ENCODE results near the gene MARCHF10. TPM values are rescaled to one million over a fixed set of nuclear protein-coding genes. Genes with fewer than 3 reads are reported as not detected.

The MARCHF10 gene
- total RNA-seq, 2 donors from 2014 or later: 0.26 to 0.80 TPM

GRCh38 chr17:62674363-62674739, 133.8 kb downstream of the MARCHF10 start:
- Mint-ChIP-seq H3K4me1 (peaks cover 7% of the 10 kb centered on the region), H3K27ac (no peak overlapping the region), H3K4me3 (no peak overlapping the region), H3K36me3 (ENCODE audit: low read depth) (no peaks in the 10 kb centered on the region), H3K27me3 (no peaks in the 10 kb centered on the region)
- no peak for DNase-seq
- ATAC-seq: no peak
- no peaks in the 10 kb centered on the region for H3K9me3 ChIP-seq (ENCODE audit: control insufficient read depth, low read length, poor library complexity, severe bottlenecking)

- Mint-ChIP-seq H3K4me3 (no peak overlapping the region), H3K27ac (no peak overlapping the region), H3K27me3 (no peaks in the 10 kb centered on the region), H3K36me3 (ENCODE audit: low read depth) (no peaks in the 10 kb centered on the region), H3K4me1 (peaks cover 7% of the 10 kb centered on the region)
- ATAC-seq (no peak), DNase-seq (no peak)
- no peaks in the 10 kb centered on the region for H3K9me3 ChIP-seq (ENCODE audit: control insufficient read depth, low read length, poor library complexity, severe bottlenecking)
Observed at GRCh38 chr17:62673614-62674362, 134.3 kb downstream of the MARCHF10 start.

GRCh38 chr17:62672957-62673356, 135.2 kb downstream of the MARCHF10 start:
- no peaks in the 10 kb centered on the region for H3K9me3 ChIP-seq (ENCODE audit: control insufficient read depth, low read length, poor library complexity, severe bottlenecking)
- Mint-ChIP-seq H3K36me3 (ENCODE audit: low read depth) (no peaks in the 10 kb centered on the region), H3K4me1 (peaks cover 7% of the 10 kb centered on the region), H3K4me3 (no peak overlapping the region), H3K27ac (no peak overlapping the region), H3K27me3 (no peaks in the 10 kb centered on the region)
- ATAC-seq (no peak), DNase-seq (no peak)

- H3K27ac Mint-ChIP-seq: no peak overlapping the region
- no peaks in the 10 kb centered on the region for H3K9me3 ChIP-seq (ENCODE audit: control insufficient read depth, low read length, poor library complexity, severe bottlenecking)
- H3K27me3 Mint-ChIP-seq: no peaks in the 10 kb centered on the region
- no peak for DNase-seq
- no peak overlapping the region for H3K4me3 Mint-ChIP-seq
- H3K36me3 Mint-ChIP-seq (ENCODE audit: low read depth): no peaks in the 10 kb centered on the region
- ATAC-seq: no peak
- H3K4me1 Mint-ChIP-seq: peaks cover 9% of the 10 kb centered on the region
Observed at GRCh38 chr17:62671553-62671952, 136.6 kb downstream of the MARCHF10 start.

- no peak for ATAC-seq
- H3K27ac Mint-ChIP-seq: no peak overlapping the region
Observed at GRCh38 chr17:62670202-62670821, 137.8 kb downstream of the MARCHF10 start.

GRCh38 chr17:62668091-62668804, 139.9 kb downstream of the MARCHF10 start:
- H3K4me1 Mint-ChIP-seq: peaks cover 9% of the 10 kb centered on the region
- DNase-seq (no peak), ATAC-seq (no peak)
- no peaks in the 10 kb centered on the region for H3K9me3 ChIP-seq (ENCODE audit: control insufficient read depth, low read length, poor library complexity, severe bottlenecking)
- H3K27ac Mint-ChIP-seq: no peak overlapping the region
- no peak overlapping the region for H3K4me3 Mint-ChIP-seq
- no peaks in the 10 kb centered on the region for H3K36me3 Mint-ChIP-seq (ENCODE audit: low read depth)
- H3K27me3 Mint-ChIP-seq: no peaks in the 10 kb centered on the region

More at GRCh38 chr17:62670202-62670821, 137.8 kb downstream of the MARCHF10 start:
- peaks cover 9% of the 10 kb centered on the region for H3K4me1 Mint-ChIP-seq
- H3K9me3 ChIP-seq (ENCODE audit: control insufficient read depth, low read length, poor library complexity, severe bottlenecking): no peaks in the 10 kb centered on the region
- DNase-seq: no peak
- no peak overlapping the region for H3K4me3 Mint-ChIP-seq
- no peaks in the 10 kb centered on the region for H3K36me3 Mint-ChIP-seq (ENCODE audit: low read depth)
- no peaks in the 10 kb centered on the region for H3K27me3 Mint-ChIP-seq

GRCh38 chr17:62666801-62667591, 141.1 kb downstream of the MARCHF10 start:
- H3K4me1 Mint-ChIP-seq: peaks cover 4% of the 10 kb centered on the region
- no peak for DNase-seq
- no peaks in the 10 kb centered on the region for H3K36me3 Mint-ChIP-seq (ENCODE audit: low read depth)
- H3K9me3 ChIP-seq (ENCODE audit: control insufficient read depth, low read length, poor library complexity, severe bottlenecking): no peaks in the 10 kb centered on the region
- H3K27ac Mint-ChIP-seq: no peak overlapping the region
- no peaks in the 10 kb centered on the region for H3K27me3 Mint-ChIP-seq
- no peak overlapping the region for H3K4me3 Mint-ChIP-seq
- ATAC-seq: no peak

- H3K9me3 ChIP-seq (ENCODE audit: control insufficient read depth, low read length, poor library complexity, severe bottlenecking): no peaks in the 10 kb centered on the region
- ATAC-seq (no peak), DNase-seq (no peak)
- no peak overlapping the region for H3K27ac Mint-ChIP-seq
- H3K27me3 Mint-ChIP-seq: no peaks in the 10 kb centered on the region
- H3K36me3 Mint-ChIP-seq (ENCODE audit: low read depth): no peaks in the 10 kb centered on the region
- H3K4me3 Mint-ChIP-seq: no peak overlapping the region
- peaks cover 2% of the 10 kb centered on the region for H3K4me1 Mint-ChIP-seq
Observed at GRCh38 chr17:62666061-62666800, 141.9 kb downstream of the MARCHF10 start.

- H3K9me3 ChIP-seq (ENCODE audit: control insufficient read depth, low read length, poor library complexity, severe bottlenecking): no peaks in the 10 kb centered on the region
- Mint-ChIP-seq H3K36me3 (ENCODE audit: low read depth) (no peaks in the 10 kb centered on the region), H3K4me1 (peaks cover 2% of the 10 kb centered on the region), H3K4me3 (no peak overlapping the region), H3K27ac (no peak overlapping the region), H3K27me3 (no peaks in the 10 kb centered on the region)
- ATAC-seq: no peak
- DNase-seq: no peak
Observed at GRCh38 chr17:62665599-62665998, 142.5 kb downstream of the MARCHF10 start.

GRCh38 chr17:62664336-62665120, 143.6 kb downstream of the MARCHF10 start:
- Mint-ChIP-seq H3K4me3 (no peak overlapping the region), H3K4me1 (peaks cover 2% of the 10 kb centered on the region), H3K36me3 (ENCODE audit: low read depth) (no peaks in the 10 kb centered on the region), H3K27ac (no peak overlapping the region), H3K27me3 (no peaks in the 10 kb centered on the region)
- no peaks in the 10 kb centered on the region for H3K9me3 ChIP-seq (ENCODE audit: control insufficient read depth, low read length, poor library complexity, severe bottlenecking)
- DNase-seq (no peak), ATAC-seq (no peak)

GRCh38 chr17:62663304-62663703, 144.8 kb downstream of the MARCHF10 start:
- no peaks in the 10 kb centered on the region for H3K27me3 Mint-ChIP-seq
- no peak for DNase-seq
- H3K36me3 Mint-ChIP-seq (ENCODE audit: low read depth): no peaks in the 10 kb centered on the region
- ATAC-seq: no peak
- H3K4me1 Mint-ChIP-seq: peaks cover 2% of the 10 kb centered on the region
- H3K9me3 ChIP-seq (ENCODE audit: control insufficient read depth, low read length, poor library complexity, severe bottlenecking): no peaks in the 10 kb centered on the region
- no peak overlapping the region for H3K4me3 Mint-ChIP-seq
- no peak overlapping the region for H3K27ac Mint-ChIP-seq

GRCh38 chr17:62662855-62663254, 145.3 kb downstream of the MARCHF10 start:
- DNase-seq: no peak
- H3K36me3 Mint-ChIP-seq (ENCODE audit: low read depth): no peaks in the 10 kb centered on the region
- no peak overlapping the region for H3K4me3 Mint-ChIP-seq
- no peaks in the 10 kb centered on the region for H3K9me3 ChIP-seq (ENCODE audit: control insufficient read depth, low read length, poor library complexity, severe bottlenecking)
- H3K4me1 Mint-ChIP-seq: peaks cover 2% of the 10 kb centered on the region
- H3K27ac Mint-ChIP-seq: no peak overlapping the region
- ATAC-seq: no peak
- H3K27me3 Mint-ChIP-seq: no peaks in the 10 kb centered on the region
